ENCODE measurements around the gene CDCA4. TPM values are rescaled to one million over a fixed set of nuclear protein-coding genes. Genes with fewer than 3 reads are reported as not detected.

CDCA4 gene
- total RNA-seq, 1 donor from 2014 or later: 4.1 TPM

GRCh38 chr14:104993808-104994591 is 26.9 kb downstream of the CDCA4 start:
- intact Hi-C loops (cut with DNase I): no loop called here
- DNase-seq (no peak), ATAC-seq (no peak)
- Histone ChIP-seq H3K27ac (no peak overlapping the region), H3K27me3 (no peaks in the 10 kb centered on the region), H3K4me3 (no peak overlapping the region), H3K9me3 (no peaks in the 10 kb centered on the region), H3K36me3 (no peaks in the 10 kb centered on the region), H3K4me1 (no peaks in the 10 kb centered on the region)
- no peak for TF ChIP-seq CTCF (IDR thresholded peaks at IDR 0.05)

GRCh38 chr14:104993306-104993705 is 27.6 kb downstream of the CDCA4 start:
- Histone ChIP-seq H3K4me3 (no peak overlapping the region), H3K9me3 (no peaks in the 10 kb centered on the region), H3K27ac (no peak overlapping the region), H3K36me3 (no peaks in the 10 kb centered on the region), H3K27me3 (no peaks in the 10 kb centered on the region), H3K4me1 (no peaks in the 10 kb centered on the region)
- TF ChIP-seq CTCF (IDR thresholded peaks at IDR 0.05): no peak
- no peak for DNase-seq
- ATAC-seq: no peak
- intact Hi-C loops (cut with DNase I): no loop called here

- DNase-seq (no peak), ATAC-seq (no peak)
- Histone ChIP-seq H3K27ac (no peak overlapping the region), H3K4me3 (no peak overlapping the region), H3K9me3 (no peaks in the 10 kb centered on the region), H3K4me1 (no peaks in the 10 kb centered on the region), H3K27me3 (no peaks in the 10 kb centered on the region), H3K36me3 (no peaks in the 10 kb centered on the region)
- intact Hi-C loops (cut with DNase I): no loop called here
- TF ChIP-seq CTCF (IDR thresholded peaks at IDR 0.05): no peak
These were observed 28.4 kb downstream of the CDCA4 start for GRCh38 chr14:104992501-104992900.

- Histone ChIP-seq H3K27ac (no peak overlapping the region), H3K9me3 (no peaks in the 10 kb centered on the region), H3K36me3 (no peaks in the 10 kb centered on the region), H3K4me1 (peaks cover 5% of the 10 kb centered on the region), H3K27me3 (no peaks in the 10 kb centered on the region), H3K4me3 (no peak overlapping the region)
- intact Hi-C loops (cut with DNase I): no loop called here
- DNase-seq (no peak), ATAC-seq (no peak)
- no peak for TF ChIP-seq CTCF (IDR thresholded peaks at IDR 0.05)
These were observed 29.0 kb downstream of the CDCA4 start for GRCh38 chr14:104991896-104992230.

- Histone ChIP-seq H3K4me3 (no peak overlapping the region), H3K27me3 (no peaks in the 10 kb centered on the region), H3K27ac (no peak overlapping the region), H3K4me1 (peaks cover 12% of the 10 kb centered on the region), H3K36me3 (no peaks in the 10 kb centered on the region), H3K9me3 (no peaks in the 10 kb centered on the region)
- DNase-seq: no peak
- intact Hi-C loops (cut with DNase I): no loop called here
- no peak for ATAC-seq
- no peak for TF ChIP-seq CTCF (IDR thresholded peaks at IDR 0.05)
These were observed 31.0 kb downstream of the CDCA4 start for GRCh38 chr14:104989951-104990303.
